KMS-11 (cell line): Measurements from ENCODE around the gene PCTP.

Source experiments
- H2AFZ ChIP-seq: fragments of 200-600 bp; sonication (generic); 2 replicates; pipeline ENCODE4 v1.6.1; 2016; ENCODE audit warnings: antibody characterized with exemption, mixed run types, low read depth
- H3K27ac ChIP-seq: fragments of 200-600 bp; sonication (generic); 2 replicates; pipeline ENCODE4 v1.6.1; 2016; ENCODE audit warnings: mild to moderate bottlenecking, mixed run types
- H3K27me3 ChIP-seq: fragments of 200-600 bp; sonication (generic); 2 replicates; pipeline ENCODE4 v1.6.1; 2017; ENCODE audit warnings: mild to moderate bottlenecking, low read depth, mixed run types, moderate library complexity; ENCODE audit not compliant: insufficient read depth
- H3K36me3 ChIP-seq: fragments of 200-600 bp; sonication (generic); 2 replicates; pipeline ENCODE4 v1.6.1; 2017; ENCODE audit warnings: mild to moderate bottlenecking, mixed run types; ENCODE audit not compliant: insufficient read depth
- H3K4me1 ChIP-seq: fragments of 200-600 bp; sonication (generic); 2 replicates; pipeline ENCODE4 v1.6.1; 2016; ENCODE audit warnings: mild to moderate bottlenecking, low read depth, mixed run types; ENCODE audit not compliant: poor library complexity, severe bottlenecking
- H3K4me2 ChIP-seq: fragments of 200-600 bp; sonication (generic); 2 replicates; pipeline ENCODE4 v1.7.0; 2016; ENCODE audit warnings: mild to moderate bottlenecking, mixed run types
- H3K4me3 ChIP-seq: fragments of 200-600 bp; sonication (generic); IDR thresholded peaks from 2 replicates; pipeline ENCODE4 v1.6.1; 2017; ENCODE audit warnings: low read depth, low read length, mixed read lengths; ENCODE audit not compliant: insufficient read depth
- H3K79me2 ChIP-seq: fragments of 200-600 bp; sonication (generic); 2 replicates; pipeline ENCODE4 v1.6.1; 2016; ENCODE audit warnings: low read depth, mixed run types; ENCODE audit not compliant: insufficient read depth
- H3K9ac ChIP-seq: fragments of 200-600 bp; sonication (generic); 2 replicates; pipeline ENCODE4 v1.6.1; 2016; ENCODE audit warnings: mild to moderate bottlenecking, mixed run types
- H4K20me1 ChIP-seq: fragments of 200-600 bp; sonication (generic); 2 replicates; pipeline ENCODE4 v1.6.1; 2016; ENCODE audit warnings: mild to moderate bottlenecking, mixed run types; ENCODE audit not compliant: insufficient read depth
- TF ChIP-seq, protein P1 (sequence below): fragments of 200-600 bp; sonication (generic); conservative IDR thresholded peaks from 2 replicates; pipeline ENCODE4 v1.6.1; 2017; ENCODE audit warnings: low read depth, mild to moderate bottlenecking, antibody characterized with exemption, low read length, moderate library complexity, mixed read lengths

The PCTP gene

DNA sequence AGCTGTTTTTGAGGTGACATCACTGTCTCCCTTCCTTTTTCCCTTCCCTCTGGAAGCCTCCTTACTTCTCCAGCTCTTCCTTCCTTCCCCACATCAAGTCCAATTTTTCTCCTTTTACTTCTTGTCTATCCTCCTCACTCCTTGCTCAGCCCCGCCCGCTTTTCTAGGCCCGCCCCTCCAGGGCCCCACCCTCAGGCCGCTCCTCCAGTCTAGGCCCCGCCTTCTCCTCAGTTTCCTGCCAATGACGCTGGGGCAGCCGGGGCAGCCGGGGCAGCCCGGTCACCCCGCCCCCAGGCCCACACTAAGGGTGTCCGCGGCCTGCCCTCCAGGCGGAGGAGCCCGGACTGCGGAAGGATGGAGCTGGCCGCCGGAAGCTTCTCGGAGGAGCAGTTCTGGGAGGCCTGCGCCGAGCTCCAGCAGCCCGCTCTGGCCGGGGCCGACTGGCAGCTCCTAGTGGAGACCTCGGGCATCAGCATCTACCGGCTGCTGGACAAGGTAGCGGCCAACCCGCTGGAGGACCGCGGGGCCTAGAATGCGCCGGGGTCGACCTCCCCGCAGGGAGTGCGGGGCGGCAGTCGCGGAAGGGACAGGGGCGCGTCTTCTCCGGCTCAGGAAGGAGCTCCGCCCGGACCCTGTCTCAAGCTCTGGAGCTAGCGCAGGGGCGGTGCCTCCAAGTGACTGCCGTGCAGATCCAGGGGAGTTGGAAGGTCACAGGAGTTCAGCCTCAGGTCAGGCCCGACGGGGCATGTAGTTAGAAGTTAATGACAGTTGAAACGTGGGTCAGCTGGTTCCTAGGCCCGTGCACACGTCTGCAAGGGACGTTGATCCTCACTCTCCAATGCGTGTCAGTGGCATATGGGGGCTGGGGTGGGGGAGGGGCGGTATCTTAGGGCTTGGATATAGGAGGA lies at the start of gene PCTP:
TSS of gene PCTP (plus strand) at position 302 of the 908 bp plus-strand sequence. CDS start at position 355, 53 bp downstream.
- TF ChIP-seq, protein P1, sequence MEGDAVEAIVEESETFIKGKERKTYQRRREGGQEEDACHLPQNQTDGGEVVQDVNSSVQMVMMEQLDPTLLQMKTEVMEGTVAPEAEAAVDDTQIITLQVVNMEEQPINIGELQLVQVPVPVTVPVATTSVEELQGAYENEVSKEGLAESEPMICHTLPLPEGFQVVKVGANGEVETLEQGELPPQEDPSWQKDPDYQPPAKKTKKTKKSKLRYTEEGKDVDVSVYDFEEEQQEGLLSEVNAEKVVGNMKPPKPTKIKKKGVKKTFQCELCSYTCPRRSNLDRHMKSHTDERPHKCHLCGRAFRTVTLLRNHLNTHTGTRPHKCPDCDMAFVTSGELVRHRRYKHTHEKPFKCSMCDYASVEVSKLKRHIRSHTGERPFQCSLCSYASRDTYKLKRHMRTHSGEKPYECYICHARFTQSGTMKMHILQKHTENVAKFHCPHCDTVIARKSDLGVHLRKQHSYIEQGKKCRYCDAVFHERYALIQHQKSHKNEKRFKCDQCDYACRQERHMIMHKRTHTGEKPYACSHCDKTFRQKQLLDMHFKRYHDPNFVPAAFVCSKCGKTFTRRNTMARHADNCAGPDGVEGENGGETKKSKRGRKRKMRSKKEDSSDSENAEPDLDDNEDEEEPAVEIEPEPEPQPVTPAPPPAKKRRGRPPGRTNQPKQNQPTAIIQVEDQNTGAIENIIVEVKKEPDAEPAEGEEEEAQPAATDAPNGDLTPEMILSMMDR = peak; percentile 39; the same call in 1 of the 2 replicates
- Histone ChIP-seq H3K27ac (0 out of 2 replicates have a peak within 1 kb of the TSS, but pooled peaks have one; percentile 9), H3K4me1 (peaks cover 6% of the 10 kb centered on the region), H3K9ac (peak within 1 kb of the TSS; percentile 59), H4K20me1 (no peaks in the 10 kb centered on the region), H3K79me2 (0 out of 2 replicates have a peak, but pooled peaks cover 9% of the 10 kb centered on the region), H3K36me3 (no peaks in the 10 kb centered on the region), H3K27me3 (no peaks in the 10 kb centered on the region), H3K4me2 (peak within 1 kb of the TSS; percentile 66), H3K4me3 (no peak within 1 kb of the TSS), H2AFZ (peak within 1 kb of the TSS; percentile 85)

- TF ChIP-seq, protein P1 = no peak
Observed at GRCh38 chr17:55702150-55702549, 48.7 kb upstream of the PCTP start.

GRCh38 chr17:55704401-55704800 lies 46.5 kb upstream of the PCTP start:
- H2AFZ ChIP-seq = no peak overlapping the region
- H3K79me2 ChIP-seq = no peaks in the 10 kb centered on the region
- H4K20me1 ChIP-seq = no peaks in the 10 kb centered on the region
- no peaks in the 10 kb centered on the region for H3K4me1 ChIP-seq
- H3K36me3 ChIP-seq = no peaks in the 10 kb centered on the region
- no peak overlapping the region for H3K4me2 ChIP-seq
- no peaks in the 10 kb centered on the region for H3K27me3 ChIP-seq
- TF ChIP-seq, protein P1 = no peak
- H3K9ac ChIP-seq = no peak overlapping the region
- no peak overlapping the region for H3K4me3 ChIP-seq
- H3K27ac ChIP-seq = no peak overlapping the region

More at GRCh38 chr17:55702150-55702549, 48.7 kb upstream of the PCTP start:
- no peak overlapping the region for H3K27ac ChIP-seq
- H3K4me2 ChIP-seq = no peak overlapping the region
- H3K79me2 ChIP-seq = no peaks in the 10 kb centered on the region
- no peaks in the 10 kb centered on the region for H3K4me1 ChIP-seq
- no peak overlapping the region for H2AFZ ChIP-seq
- H4K20me1 ChIP-seq = no peaks in the 10 kb centered on the region
- H3K36me3 ChIP-seq = no peaks in the 10 kb centered on the region
- H3K4me3 ChIP-seq = no peak overlapping the region
- H3K9ac ChIP-seq = no peak overlapping the region
- H3K27me3 ChIP-seq = no peaks in the 10 kb centered on the region

DNA sequence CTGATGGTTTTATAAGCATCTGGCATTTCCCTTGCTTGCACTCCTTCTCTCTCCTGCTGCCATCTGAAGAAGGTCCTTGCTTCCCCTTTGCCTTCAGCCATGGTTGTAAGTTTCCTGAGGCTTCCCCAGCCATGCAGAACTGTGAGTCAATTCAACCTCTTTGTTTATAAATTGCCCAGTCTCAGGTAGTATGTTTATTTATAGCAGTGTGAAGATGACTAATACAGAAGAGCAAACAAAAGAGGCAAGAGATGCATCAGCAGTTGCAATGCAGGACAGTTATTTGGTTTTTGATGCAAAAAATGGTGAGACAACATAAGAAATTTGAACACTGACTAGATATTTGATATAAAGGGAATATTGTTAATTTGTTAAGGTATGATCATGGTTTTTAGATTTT lies 45.0 kb upstream of the PCTP start:
- H3K27me3 ChIP-seq = no peaks in the 10 kb centered on the region
- H3K9ac ChIP-seq = no peak overlapping the region
- H4K20me1 ChIP-seq = no peaks in the 10 kb centered on the region
- no peak overlapping the region for H3K4me3 ChIP-seq
- no peaks in the 10 kb centered on the region for H3K36me3 ChIP-seq
- TF ChIP-seq, protein P1 = no peak
- H3K79me2 ChIP-seq = no peaks in the 10 kb centered on the region
- no peaks in the 10 kb centered on the region for H3K4me1 ChIP-seq
- no peak overlapping the region for H2AFZ ChIP-seq
- H3K27ac ChIP-seq = no peak overlapping the region
- H3K4me2 ChIP-seq = no peak overlapping the region
